ENCODE measurements around the gene ESRRB.

The ESRRB gene

DNA sequence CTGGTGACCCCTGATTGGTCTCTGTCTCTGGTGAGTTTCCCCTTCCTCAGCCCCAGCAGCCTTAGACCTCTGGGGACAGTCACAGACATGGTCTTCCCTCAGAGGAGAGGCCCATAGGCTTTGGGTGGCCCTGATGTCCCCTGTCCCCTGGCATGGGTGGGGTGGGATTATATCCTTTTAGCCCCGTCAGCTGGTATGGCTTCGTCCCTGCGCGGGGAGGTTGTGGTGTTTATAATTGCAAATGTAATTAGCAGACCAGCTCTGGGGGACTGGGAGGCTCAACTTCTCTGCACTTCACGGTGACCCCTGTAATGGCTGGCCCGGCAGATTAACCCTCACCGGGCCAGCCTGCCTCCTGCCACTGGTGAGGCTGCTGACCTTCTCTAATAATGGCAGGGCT is 5.1 kb downstream of the ESRRB start:
- Histone ChIP-seq H3K27ac (ENCODE audit: low read depth, low read length, poor library complexity, severe bottlenecking) (no peak overlapping the region), H3K4me3 (ENCODE audit: low read depth, low read length, poor library complexity, severe bottlenecking) (no peak overlapping the region), H2AFZ (ENCODE audit: low read length) (no peak overlapping the region), H4K20me1 (ENCODE audit: insufficient read depth, low read length) (no peaks in the 10 kb centered on the region), H3K9me3 (ENCODE audit: low read length) (no peaks in the 10 kb centered on the region), H3K4me2 (ENCODE audit: low read length) (no peak overlapping the region), H3K79me2 (ENCODE audit: insufficient read depth, low read length) (no peaks in the 10 kb centered on the region), H3K36me3 (ENCODE audit: insufficient read depth, low read length) (no peaks in the 10 kb centered on the region), H3K27me3 (ENCODE audit: insufficient read depth, low read length) (0 out of 2 replicates have a peak, but pooled peaks cover 4% of the 10 kb centered on the region), H3F3A (ENCODE audit: insufficient read depth, low read length) (no peaks in the 10 kb centered on the region), H3K9ac (ENCODE audit: low read length) (no peak overlapping the region), H3K4me1 (ENCODE audit: insufficient read depth, low read length, severe bottlenecking) (no peaks in the 10 kb centered on the region), H3K9me2 (ENCODE audit: low read depth, low read length) (no peaks in the 10 kb centered on the region)
- TF ChIP-seq EZH2 (IDR thresholded peaks at IDR 0.05; ENCODE audit: borderline replicate concordance, low read length) (no peak), CTCF (IDR thresholded peaks at IDR 0.05; ENCODE audit: low read length) (no peak)

GRCh38 chr14:76381817-76382494 is 6.0 kb downstream of the ESRRB start:
- Histone ChIP-seq H3K4me1 (ENCODE audit: insufficient read depth, low read length, severe bottlenecking) (no peaks in the 10 kb centered on the region), H3F3A (ENCODE audit: insufficient read depth, low read length) (no peaks in the 10 kb centered on the region), H3K4me2 (ENCODE audit: low read length) (no peak overlapping the region), H3K27ac (ENCODE audit: low read depth, low read length, poor library complexity, severe bottlenecking) (no peak overlapping the region), H3K27me3 (ENCODE audit: insufficient read depth, low read length) (0 out of 2 replicates have a peak, but pooled peaks cover 4% of the 10 kb centered on the region), H3K36me3 (ENCODE audit: insufficient read depth, low read length) (no peaks in the 10 kb centered on the region), H3K79me2 (ENCODE audit: insufficient read depth, low read length) (no peaks in the 10 kb centered on the region), H3K9me2 (ENCODE audit: low read depth, low read length) (no peaks in the 10 kb centered on the region), H3K9me3 (ENCODE audit: low read length) (no peaks in the 10 kb centered on the region), H3K9ac (ENCODE audit: low read length) (no peak overlapping the region), H3K4me3 (ENCODE audit: low read depth, low read length, poor library complexity, severe bottlenecking) (no peak overlapping the region), H4K20me1 (ENCODE audit: insufficient read depth, low read length) (no peaks in the 10 kb centered on the region), H2AFZ (ENCODE audit: low read length) (no peak overlapping the region)
- TF ChIP-seq CTCF (IDR thresholded peaks at IDR 0.05; ENCODE audit: low read length) (no peak), EZH2 (IDR thresholded peaks at IDR 0.05; ENCODE audit: borderline replicate concordance, low read length) (no peak)

- Histone ChIP-seq H3K27me3 (ENCODE audit: insufficient read depth, low read length) (0 out of 2 replicates have a peak, but pooled peaks cover 4% of the 10 kb centered on the region), H3K4me1 (ENCODE audit: insufficient read depth, low read length, severe bottlenecking) (no peaks in the 10 kb centered on the region), H3K36me3 (ENCODE audit: insufficient read depth, low read length) (no peaks in the 10 kb centered on the region), H3K4me2 (ENCODE audit: low read length) (no peak overlapping the region), H3F3A (ENCODE audit: insufficient read depth, low read length) (no peaks in the 10 kb centered on the region), H3K27ac (ENCODE audit: low read depth, low read length, poor library complexity, severe bottlenecking) (no peak overlapping the region), H3K9ac (ENCODE audit: low read length) (no peak overlapping the region), H3K9me2 (ENCODE audit: low read depth, low read length) (no peaks in the 10 kb centered on the region), H2AFZ (ENCODE audit: low read length) (no peak overlapping the region), H3K9me3 (ENCODE audit: low read length) (no peaks in the 10 kb centered on the region), H4K20me1 (ENCODE audit: insufficient read depth, low read length) (no peaks in the 10 kb centered on the region), H3K4me3 (ENCODE audit: low read depth, low read length, poor library complexity, severe bottlenecking) (no peak overlapping the region), H3K79me2 (ENCODE audit: insufficient read depth, low read length) (no peaks in the 10 kb centered on the region)
- no peak for TF ChIP-seq EZH2 (IDR thresholded peaks at IDR 0.05; ENCODE audit: borderline replicate concordance, low read length)
- TF ChIP-seq CTCF (IDR thresholded peaks at IDR 0.05; ENCODE audit: low read length): no peak
Observed at GRCh38 chr14:76382495-76382832, 6.5 kb downstream of the ESRRB start.

Measured in OCI-LY1 (cell line).